ENCODE results near the gene CEP170B. TPM values are rescaled to one million over a fixed set of nuclear protein-coding genes. Genes with fewer than 3 reads are reported as not detected.

Gene CEP170B
- total and polyA plus RNA-seq, 9 of the 15 experiments (the other 6 are each of a cell fraction or from before 2014, with no cell fraction given), result 0.01 to 10.2 (median 2.2) TPM

GRCh38 chr14:104843006-104843405, 22.1 kb upstream of the CEP170B start:
- WGBS (ENCODE audit: insufficient coverage, low coverage, missing lambda C conversion rate), result 8% methylated on average over 7 of the region's 13 CpGs
- CTCF ChIA-PET (ENCODE audit: low intra/inter-chr PET ratio), result no interaction called here
- Histone ChIP-seq H3K9me3 (replicated peaks; ENCODE audit: control insufficient read depth, insufficient read depth, low read depth, low read length) (no peaks in the 10 kb centered on the region), H3K4me2 (ENCODE audit: insufficient read depth, low read length) (no peak overlapping the region), H3K79me2 (ENCODE audit: control insufficient read depth, insufficient read depth, low read length) (no peaks in the 10 kb centered on the region), H3K36me3 (ENCODE audit: control insufficient read depth, insufficient read depth, low read length) (no peaks in the 10 kb centered on the region), H4K20me1 (replicated peaks; ENCODE audit: control insufficient read depth, insufficient read depth, low read length) (no peaks in the 10 kb centered on the region), H2AFZ (ENCODE audit: low read depth, low read length) (no peak overlapping the region), H3K4me1 (replicated peaks in 1 of 2; ENCODE audit: control insufficient read depth in 2 of 2, insufficient read depth in 2 of 2, low read length in 2 of 2) (peaks cover 0 to 13% of the 10 kb centered on the region in 2 experiments; a peak in 2 of 5 replicates), H3K9me1 (ENCODE audit: control insufficient read depth, insufficient read depth, low read length) (no peaks in the 10 kb centered on the region), H3K4me3 (no peak overlapping the region), H3K27ac (ENCODE audit: extremely low read depth, low read depth, low read length) (no peak overlapping the region), H3K27me3 (ENCODE audit: control insufficient read depth in 2 of 2, insufficient read depth in 2 of 2, low read length in 2 of 2) (peaks cover 15 to 51% of the 10 kb centered on the region in 2 experiments; a peak in 4 of 5 replicates), H3K9ac (ENCODE audit: insufficient read depth in 1 of 2, low read depth in 2 of 2, low read length in 2 of 2) (no peak overlapping the region; a peak in 1 of 4 replicates)
- TF ChIP-seq KAT7 (CRISPR knock-in tag; IDR thresholded peaks at IDR 0.05; ENCODE audit: borderline replicate concordance) (no peak), HIVEP1 (CRISPR knock-in tag; IDR thresholded peaks at IDR 0.05) (no peak)
- TF ChIP-seq, protein P1, sequence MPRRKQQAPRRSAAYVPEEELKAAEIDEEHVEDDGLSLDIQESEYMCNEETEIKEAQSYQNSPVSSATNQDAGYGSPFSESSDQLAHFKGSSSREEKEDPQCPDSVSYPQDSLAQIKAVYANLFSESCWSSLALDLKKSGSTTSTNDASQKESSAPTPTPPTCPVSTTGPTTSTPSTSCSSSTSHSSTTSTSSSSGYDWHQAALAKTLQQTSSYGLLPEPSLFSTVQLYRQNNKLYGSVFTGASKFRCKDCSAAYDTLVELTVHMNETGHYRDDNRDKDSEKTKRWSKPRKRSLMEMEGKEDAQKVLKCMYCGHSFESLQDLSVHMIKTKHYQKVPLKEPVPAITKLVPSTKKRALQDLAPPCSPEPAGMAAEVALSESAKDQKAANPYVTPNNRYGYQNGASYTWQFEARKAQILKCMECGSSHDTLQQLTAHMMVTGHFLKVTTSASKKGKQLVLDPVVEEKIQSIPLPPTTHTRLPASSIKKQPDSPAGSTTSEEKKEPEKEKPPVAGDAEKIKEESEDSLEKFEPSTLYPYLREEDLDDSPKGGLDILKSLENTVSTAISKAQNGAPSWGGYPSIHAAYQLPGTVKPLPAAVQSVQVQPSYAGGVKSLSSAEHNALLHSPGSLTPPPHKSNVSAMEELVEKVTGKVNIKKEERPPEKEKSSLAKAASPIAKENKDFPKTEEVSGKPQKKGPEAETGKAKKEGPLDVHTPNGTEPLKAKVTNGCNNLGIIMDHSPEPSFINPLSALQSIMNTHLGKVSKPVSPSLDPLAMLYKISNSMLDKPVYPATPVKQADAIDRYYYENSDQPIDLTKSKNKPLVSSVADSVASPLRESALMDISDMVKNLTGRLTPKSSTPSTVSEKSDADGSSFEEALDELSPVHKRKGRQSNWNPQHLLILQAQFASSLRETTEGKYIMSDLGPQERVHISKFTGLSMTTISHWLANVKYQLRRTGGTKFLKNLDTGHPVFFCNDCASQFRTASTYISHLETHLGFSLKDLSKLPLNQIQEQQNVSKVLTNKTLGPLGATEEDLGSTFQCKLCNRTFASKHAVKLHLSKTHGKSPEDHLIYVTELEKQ (CRISPR knock-in tag; IDR thresholded peaks at IDR 0.05), result no peak
- BruUV-seq (replicated peaks), result no TSS peak
- DNase-seq (ENCODE audit: extremely low read depth in 1 of 4, low spot score in 3 of 4) (no peak), ATAC-seq (no peak), FAIRE-seq (no peak)
- POLR2A ChIA-PET, result no interaction called here
- intact Hi-C loops (cut with micrococcal nuclease) (no loop called here), in situ Hi-C loops (cut with MboI) (no loop called here)

All from K562 (cell line).